ENCODE data around the gene SLC33A1. TPM values are rescaled to one million over a fixed set of nuclear protein-coding genes. Genes with fewer than 3 reads are reported as not detected.
A peak's percentile ranks its signal among the peaks of the same experiment; 100 is the strongest.
"Not testable (repeated sequence)": the region's sequence is repeated elsewhere in the genome, so short reads cannot be mapped to it uniquely, and the experiment has no call there.

The SLC33A1 gene
- polyA plus RNA-seq (2013, experiment 1 of 2) = 10.9 TPM
- polyA plus RNA-seq (2013, experiment 2 of 2) = 11.3 TPM

- 3% methylated on average over 50 of the region's 50 CpGs for WGBS
- Histone ChIP-seq H3K36me3 (ENCODE audit: insufficient read depth, low read length) (no peaks in the 10 kb centered on the region), H3K27ac (ENCODE audit: low read depth, low read length) (peak within 1 kb of the TSS; percentile 46), H3K4me1 (ENCODE audit: insufficient read depth, low read length) (peaks cover 12% of the 10 kb centered on the region; the same call in 1 of the 2 replicates), H3K4me3 (ENCODE audit: low read length) (peak within 1 kb of the TSS; percentile 80), H3K9ac (ENCODE audit: low read depth, low read length) (peak within 1 kb of the TSS; percentile 75), H3K9me3 (ENCODE audit: insufficient read depth, low read depth, low read length) (no peaks in the 10 kb centered on the region), H3K27me3 (ENCODE audit: insufficient read depth, low read length) (no peaks in the 10 kb centered on the region)
Observed at GRCh38 chr3:155854141-155854940, at the start of gene SLC33A1. Gene SLC33A1, minus strand, starts transcription at chr3:155854427. Its CDS starts 430 bp downstream, at chr3:155853997.

DNA sequence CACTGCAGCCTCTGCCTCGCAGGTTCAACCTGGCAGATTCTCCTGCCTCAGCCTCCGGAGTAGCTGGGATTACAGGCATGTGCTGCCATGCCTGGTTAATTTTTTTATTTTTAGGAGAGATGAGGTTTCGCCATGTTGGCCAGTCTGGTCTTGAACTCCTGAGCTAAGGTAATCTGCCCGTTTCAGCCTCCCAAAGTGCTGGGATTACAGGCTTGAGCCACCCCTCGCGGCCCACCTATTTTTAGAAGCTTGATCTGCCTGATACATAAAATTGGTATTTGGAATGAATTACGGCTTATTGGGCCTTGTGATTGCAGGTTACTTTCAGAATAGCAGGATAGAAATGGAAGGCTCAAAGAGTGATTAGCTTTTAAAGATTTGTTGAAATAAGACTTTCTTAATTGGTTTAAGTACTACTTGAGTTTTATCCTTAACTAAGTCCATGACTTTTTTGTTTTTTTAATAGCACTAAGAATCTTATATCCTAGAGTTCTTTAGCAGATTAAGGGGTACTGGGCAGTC is 41.2 kb upstream of the SLC33A1 start:
- no peaks in the 10 kb centered on the region for H3K9me3 ChIP-seq (ENCODE audit: insufficient read depth, low read depth, low read length)
- no peak overlapping the region for H3K9ac ChIP-seq (ENCODE audit: low read depth, low read length)
- H3K4me3 ChIP-seq (ENCODE audit: low read length) = no peak overlapping the region
- 93% methylated on average over 7 of the region's 7 CpGs for WGBS
- H3K36me3 ChIP-seq (ENCODE audit: insufficient read depth, low read length) = peaks cover 73% of the 10 kb centered on the region
- H3K4me1 ChIP-seq (ENCODE audit: insufficient read depth, low read length) = no peaks in the 10 kb centered on the region
- no peaks in the 10 kb centered on the region for H3K27me3 ChIP-seq (ENCODE audit: insufficient read depth, low read length)
- no peak overlapping the region for H3K27ac ChIP-seq (ENCODE audit: low read depth, low read length)

- no peak overlapping the region for H3K4me3 ChIP-seq (ENCODE audit: low read length)
- 99% methylated on average over 4 of the region's 5 CpGs for WGBS
- no peaks in the 10 kb centered on the region for H3K27me3 ChIP-seq (ENCODE audit: insufficient read depth, low read length)
- H3K4me1 ChIP-seq (ENCODE audit: insufficient read depth, low read length) = no peaks in the 10 kb centered on the region
- H3K9ac ChIP-seq (ENCODE audit: low read depth, low read length) = no peak overlapping the region
- no peaks in the 10 kb centered on the region for H3K9me3 ChIP-seq (ENCODE audit: insufficient read depth, low read depth, low read length)
- no peak overlapping the region for H3K27ac ChIP-seq (ENCODE audit: low read depth, low read length)
- peaks cover 33% of the 10 kb centered on the region for H3K36me3 ChIP-seq (ENCODE audit: insufficient read depth, low read length)
Observed at GRCh38 chr3:155891321-155891720, 37.1 kb upstream of the SLC33A1 start.

GRCh38 chr3:155890671-155891190 is 36.5 kb upstream of the SLC33A1 start:
- Histone ChIP-seq H3K36me3 (ENCODE audit: insufficient read depth, low read length) (peaks cover 29% of the 10 kb centered on the region), H3K4me1 (ENCODE audit: insufficient read depth, low read length) (no peaks in the 10 kb centered on the region), H3K4me3 (ENCODE audit: low read length) (no peak overlapping the region), H3K27ac (ENCODE audit: low read depth, low read length) (no peak overlapping the region), H3K9ac (ENCODE audit: low read depth, low read length) (no peak overlapping the region), H3K27me3 (ENCODE audit: insufficient read depth, low read length) (no peaks in the 10 kb centered on the region), H3K9me3 (ENCODE audit: insufficient read depth, low read depth, low read length) (no peaks in the 10 kb centered on the region)
- 74% methylated on average over 1 of the region's 2 CpGs for WGBS

DNA sequence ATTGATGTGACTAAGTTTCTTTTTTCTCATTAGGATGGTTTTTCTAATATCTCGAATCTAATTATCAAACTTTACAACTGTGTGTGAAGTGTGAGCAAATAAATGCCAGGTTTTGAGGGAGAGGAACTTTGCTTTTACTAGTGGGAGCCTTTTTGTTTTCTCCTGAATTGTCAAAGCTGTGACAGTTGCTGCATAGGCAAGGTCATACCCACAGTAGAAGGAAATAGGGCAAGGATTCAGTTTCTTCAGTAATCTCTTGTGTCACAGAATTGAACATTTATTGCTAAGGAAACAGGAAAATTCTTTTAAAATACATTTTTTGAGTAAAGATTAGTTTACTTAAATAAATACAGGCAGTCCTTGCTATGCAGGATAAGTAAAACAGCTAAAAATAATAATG is 35.7 kb upstream of the SLC33A1 start:
- H3K4me3 ChIP-seq (ENCODE audit: low read length) = no peak overlapping the region
- H3K4me1 ChIP-seq (ENCODE audit: insufficient read depth, low read length) = no peaks in the 10 kb centered on the region
- H3K36me3 ChIP-seq (ENCODE audit: insufficient read depth, low read length) = peaks cover 21% of the 10 kb centered on the region
- H3K9me3 ChIP-seq (ENCODE audit: insufficient read depth, low read depth, low read length) = no peaks in the 10 kb centered on the region
- WGBS = no CpG with 5 or more reads among the region's 1 CpG
- H3K27ac ChIP-seq (ENCODE audit: low read depth, low read length) = no peak overlapping the region; the same call in 1 of the 2 replicates
- H3K9ac ChIP-seq (ENCODE audit: low read depth, low read length) = no peak overlapping the region
- no peaks in the 10 kb centered on the region for H3K27me3 ChIP-seq (ENCODE audit: insufficient read depth, low read length)

DNA sequence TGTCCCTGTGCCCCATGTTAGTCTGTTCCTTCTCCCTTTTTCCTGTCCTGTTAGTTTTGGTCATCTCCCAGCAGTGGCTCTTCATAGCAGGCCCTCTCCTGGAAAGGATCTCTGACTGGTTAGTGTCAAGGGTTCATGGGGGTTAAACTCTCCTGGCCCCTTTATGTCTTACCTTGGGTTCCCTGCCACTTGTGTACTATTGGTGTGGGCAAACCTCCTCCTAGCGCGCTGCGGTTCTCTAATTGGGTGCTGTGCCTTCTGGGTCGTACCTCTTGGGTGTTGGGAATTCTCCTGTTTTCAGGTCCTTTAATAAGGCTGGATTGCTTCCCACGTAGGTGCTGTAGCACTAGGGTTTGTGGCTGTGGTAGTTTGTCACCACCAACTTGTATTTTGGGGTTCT is 35.0 kb upstream of the SLC33A1 start:
- H3K27ac ChIP-seq (ENCODE audit: low read depth, low read length) = no peak overlapping the region

GRCh38 chr3:155886915-155887314 is 32.7 kb upstream of the SLC33A1 start:
- H3K36me3 ChIP-seq (ENCODE audit: insufficient read depth, low read length) = no peaks in the 10 kb centered on the region
- H3K27me3 ChIP-seq (ENCODE audit: insufficient read depth, low read length) = no peaks in the 10 kb centered on the region
- no peak overlapping the region for H3K9ac ChIP-seq (ENCODE audit: low read depth, low read length)
- no peaks in the 10 kb centered on the region for H3K4me1 ChIP-seq (ENCODE audit: insufficient read depth, low read length)
- H3K9me3 ChIP-seq (ENCODE audit: insufficient read depth, low read depth, low read length) = no peaks in the 10 kb centered on the region
- 100% methylated on average over 1 of the region's 1 CpG for WGBS
- H3K27ac ChIP-seq (ENCODE audit: low read depth, low read length) = no peak overlapping the region
- no peak overlapping the region for H3K4me3 ChIP-seq (ENCODE audit: low read length)

More for the DNA sequence above, 35.0 kb upstream of the SLC33A1 start:
- H3K27me3 ChIP-seq (ENCODE audit: insufficient read depth, low read length) = no peaks in the 10 kb centered on the region
- H3K36me3 ChIP-seq (ENCODE audit: insufficient read depth, low read length) = peaks cover 14% of the 10 kb centered on the region
- WGBS = 93% methylated on average over 5 of the region's 5 CpGs
- no peak overlapping the region for H3K4me3 ChIP-seq (ENCODE audit: low read length)
- H3K9ac ChIP-seq (ENCODE audit: low read depth, low read length) = no peak overlapping the region
- no peaks in the 10 kb centered on the region for H3K4me1 ChIP-seq (ENCODE audit: insufficient read depth, low read length)
- no peaks in the 10 kb centered on the region for H3K9me3 ChIP-seq (ENCODE audit: insufficient read depth, low read depth, low read length)

DNA sequence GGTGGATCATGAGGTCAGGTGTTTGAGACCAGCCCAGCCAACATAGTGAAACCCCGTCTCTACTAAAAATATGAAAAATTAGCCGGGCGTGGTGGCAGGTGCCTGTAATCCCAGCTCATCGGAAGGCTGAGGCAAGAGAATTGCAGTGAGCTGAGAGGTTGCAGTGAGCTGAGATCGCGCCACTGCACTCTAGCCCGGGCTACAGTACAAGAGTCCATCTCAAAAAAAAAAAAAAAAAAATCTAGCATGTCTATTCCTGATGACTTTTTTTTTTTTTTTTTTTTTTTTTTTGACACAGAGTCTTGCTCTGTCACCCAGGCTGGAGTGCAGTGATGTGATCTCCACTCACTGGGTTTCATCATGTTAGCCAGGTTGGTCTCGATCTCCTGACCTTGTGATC is 32.1 kb upstream of the SLC33A1 start:
- WGBS = 93% methylated on average over 8 of the region's 8 CpGs
- not testable (repeated sequence) for H3K9ac ChIP-seq (ENCODE audit: low read depth, low read length); H3K9me3 ChIP-seq (ENCODE audit: insufficient read depth, low read depth, low read length); H3K36me3 ChIP-seq (ENCODE audit: insufficient read depth, low read length); H3K27me3 ChIP-seq (ENCODE audit: insufficient read depth, low read length); H3K4me1 ChIP-seq (ENCODE audit: insufficient read depth, low read length); H3K4me3 ChIP-seq (ENCODE audit: low read length); H3K27ac ChIP-seq (ENCODE audit: low read depth, low read length)

DNA sequence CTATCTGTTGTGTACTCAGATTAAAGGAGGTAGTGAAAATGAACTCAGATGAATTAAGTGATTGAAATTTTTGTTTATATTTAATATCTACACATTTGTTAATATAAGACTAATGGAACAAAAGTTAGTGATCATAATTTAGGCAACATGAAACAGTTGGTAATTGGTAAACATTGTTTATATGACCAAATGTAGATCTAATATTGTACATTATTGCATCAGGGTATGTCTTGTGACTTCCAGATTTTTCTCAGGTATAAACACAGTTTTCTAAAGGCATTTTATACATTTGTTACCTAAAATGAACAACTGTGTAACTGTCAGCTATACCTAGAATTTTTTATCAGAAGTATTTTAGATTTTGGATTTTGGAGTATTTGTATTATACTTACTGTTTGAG is 31.1 kb upstream of the SLC33A1 start:
- no peaks in the 10 kb centered on the region for H3K36me3 ChIP-seq (ENCODE audit: insufficient read depth, low read length)
- H3K9me3 ChIP-seq (ENCODE audit: insufficient read depth, low read depth, low read length) = no peaks in the 10 kb centered on the region
- H3K9ac ChIP-seq (ENCODE audit: low read depth, low read length) = no peak overlapping the region
- no peak overlapping the region for H3K27ac ChIP-seq (ENCODE audit: low read depth, low read length)
- H3K4me1 ChIP-seq (ENCODE audit: insufficient read depth, low read length) = no peaks in the 10 kb centered on the region
- no peaks in the 10 kb centered on the region for H3K27me3 ChIP-seq (ENCODE audit: insufficient read depth, low read length)
- H3K4me3 ChIP-seq (ENCODE audit: low read length) = no peak overlapping the region

- no peaks in the 10 kb centered on the region for H3K4me1 ChIP-seq (ENCODE audit: insufficient read depth, low read length)
- H3K36me3 ChIP-seq (ENCODE audit: insufficient read depth, low read length) = no peaks in the 10 kb centered on the region
- H3K27ac ChIP-seq (ENCODE audit: low read depth, low read length) = no peak overlapping the region
- no peak overlapping the region for H3K9ac ChIP-seq (ENCODE audit: low read depth, low read length)
- 94% methylated on average over 7 of the region's 7 CpGs for WGBS
- no peak overlapping the region for H3K4me3 ChIP-seq (ENCODE audit: low read length)
- no peaks in the 10 kb centered on the region for H3K27me3 ChIP-seq (ENCODE audit: insufficient read depth, low read length)
- H3K9me3 ChIP-seq (ENCODE audit: insufficient read depth, low read depth, low read length) = no peaks in the 10 kb centered on the region
Observed at GRCh38 chr3:155884292-155884691, 30.1 kb upstream of the SLC33A1 start.

- H3K9ac ChIP-seq (ENCODE audit: low read depth, low read length) = no peak overlapping the region
- H3K4me1 ChIP-seq (ENCODE audit: insufficient read depth, low read length) = peaks cover 6% of the 10 kb centered on the region; the same call in 1 of the 2 replicates
- no peak overlapping the region for H3K27ac ChIP-seq (ENCODE audit: low read depth, low read length)
Observed at GRCh38 chr3:155880286-155880685, 26.1 kb upstream of the SLC33A1 start.

More at GRCh38 chr3:155880286-155880685, 26.1 kb upstream of the SLC33A1 start:
- Histone ChIP-seq H3K9me3 (ENCODE audit: insufficient read depth, low read depth, low read length) (no peaks in the 10 kb centered on the region), H3K36me3 (ENCODE audit: insufficient read depth, low read length) (no peaks in the 10 kb centered on the region), H3K4me3 (ENCODE audit: low read length) (no peak overlapping the region), H3K27me3 (ENCODE audit: insufficient read depth, low read length) (no peaks in the 10 kb centered on the region)
